ENCODE measurements around the gene SLC15A2. TPM values are rescaled to one million over a fixed set of nuclear protein-coding genes. Genes with fewer than 3 reads are reported as not detected.
A peak's percentile ranks its signal among the peaks of the same experiment; 100 is the strongest.

The SLC15A2 gene
- total RNA-seq, 4 donors from 2014 or later, result 0.59 to 13.2 (median 4.1) TPM

- no peak for DNase-seq (ENCODE audit: low spot score in 2 of 2)
- Histone ChIP-seq H3K27me3 (no peaks in the 10 kb centered on the region), H3K27ac (peak overlapping the region in 1 of 4 donors; percentile 12), H3K4me3 (no peak overlapping the region), H3K9me3 (no peaks in the 10 kb centered on the region), H3K36me3 (no peaks in the 10 kb centered on the region), H3K4me1 (peaks cover 0 to 9% (median 0%) of the 10 kb centered on the region in 4 donors)
- TF ChIP-seq POLR2A (IDR thresholded peaks at IDR 0.05) (no peak), EP300 (IDR thresholded peaks at IDR 0.05) (no peak)
- whole genome bisulfite sequencing, 2 donors, result 92% methylated on average over 20 to 31 of the region's 31 CpGs
Observed at GRCh38 chr3:121992601-121993560, 98.7 kb downstream of the SLC15A2 start.

Other genes with a start within 250 kb of the SLC15A2 start
- gene HCLS1, start 233.5 kb upstream of the SLC15A2 start, total RNA-seq, result 10 to 100 TPM; 64.7 to 99.3 (median 83.0) TPM
- gene GOLGB1, start 144.7 kb upstream of the SLC15A2 start, total RNA-seq, result 10 to 100 TPM; 54.0 to 70.6 (median 60.1) TPM
- gene IQCB1, start 59.3 kb upstream of the SLC15A2 start, total RNA-seq, result 10 to 100 TPM; 15.7 to 30.0 (median 21.8) TPM
- gene EAF2, start 59.2 kb upstream of the SLC15A2 start, total RNA-seq, result 1 to 10 TPM in 3 of 4 donors, under 1 TPM in 1; 0.98 to 9.4 (median 7.1) TPM
- not detected for gene ILDR1, start 127.8 kb downstream of the SLC15A2 start, total RNA-seq
- 10 to 100 TPM in 2 of 4 donors, 1 to 10 TPM in 2; 5.7 to 10.9 (median 8.4) TPM for gene CD86, start 161.0 kb downstream of the SLC15A2 start, total RNA-seq